NCI-H774 (cell line): Measurements from ENCODE around the gene BST2.
"Not testable (repeated sequence)": the region's sequence is repeated elsewhere in the genome, so short reads cannot be mapped to it uniquely, and the experiment has no call there.

Source experiments
- DNase-seq: peaks from one replicate; lab custom pipeline; 2025; lab: John Stamatoyannopoulos, UW

The BST2 gene

DNA sequence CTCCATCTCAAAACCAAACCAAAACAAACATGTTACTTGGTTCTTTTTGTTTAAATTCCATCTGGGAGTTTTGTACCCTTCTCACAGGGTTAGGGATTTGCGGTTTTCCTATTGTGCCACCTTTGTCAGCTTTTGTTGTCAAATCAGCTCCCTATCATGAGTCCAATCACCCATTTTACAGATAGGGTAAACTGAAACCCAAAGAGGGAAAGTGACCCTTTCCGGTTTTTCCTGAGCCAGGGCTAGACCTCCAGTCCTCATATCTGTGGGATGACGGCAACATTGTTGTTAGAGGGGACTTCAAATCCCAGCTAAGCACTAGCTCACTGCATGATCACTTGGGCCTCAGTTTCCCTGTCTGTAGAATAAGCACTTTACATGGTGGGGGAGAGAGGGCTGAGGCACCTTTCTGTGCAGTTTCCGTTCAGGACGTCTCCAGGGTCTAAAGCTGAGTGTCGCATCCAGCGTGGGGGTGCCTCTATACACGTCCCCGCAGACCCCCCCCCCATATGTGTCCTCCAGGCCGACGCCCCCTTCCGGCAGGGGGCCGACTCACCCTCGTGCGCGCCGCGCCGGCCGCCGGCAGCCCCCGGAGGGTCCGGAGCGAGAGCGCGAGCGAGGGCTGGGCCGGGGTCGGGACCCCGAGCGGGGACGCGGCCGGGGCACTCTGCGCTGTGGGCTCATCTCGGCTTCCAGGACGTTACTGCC is 15.3 kb downstream of the BST2 start:
- no peak for DNase-seq

DNA sequence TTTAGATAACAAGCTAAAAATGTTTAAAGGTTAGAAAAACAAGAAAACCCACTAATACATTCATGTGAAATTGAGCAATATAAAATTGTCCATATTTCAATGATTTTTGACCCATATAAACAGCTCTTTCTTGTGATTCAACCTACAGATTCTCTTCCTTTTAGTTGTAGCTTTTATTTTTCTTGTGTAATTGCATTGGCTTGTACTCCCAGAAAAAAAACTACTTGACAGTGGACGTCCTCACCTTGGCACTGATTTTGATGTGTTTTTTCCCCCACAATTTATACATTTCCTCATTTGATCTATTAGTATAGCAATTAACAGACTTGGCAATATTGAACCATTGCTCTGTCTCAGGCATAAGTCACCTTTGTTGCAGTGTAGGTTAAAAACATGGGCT is 16.1 kb downstream of the BST2 start:
- no peak for DNase-seq

DNA sequence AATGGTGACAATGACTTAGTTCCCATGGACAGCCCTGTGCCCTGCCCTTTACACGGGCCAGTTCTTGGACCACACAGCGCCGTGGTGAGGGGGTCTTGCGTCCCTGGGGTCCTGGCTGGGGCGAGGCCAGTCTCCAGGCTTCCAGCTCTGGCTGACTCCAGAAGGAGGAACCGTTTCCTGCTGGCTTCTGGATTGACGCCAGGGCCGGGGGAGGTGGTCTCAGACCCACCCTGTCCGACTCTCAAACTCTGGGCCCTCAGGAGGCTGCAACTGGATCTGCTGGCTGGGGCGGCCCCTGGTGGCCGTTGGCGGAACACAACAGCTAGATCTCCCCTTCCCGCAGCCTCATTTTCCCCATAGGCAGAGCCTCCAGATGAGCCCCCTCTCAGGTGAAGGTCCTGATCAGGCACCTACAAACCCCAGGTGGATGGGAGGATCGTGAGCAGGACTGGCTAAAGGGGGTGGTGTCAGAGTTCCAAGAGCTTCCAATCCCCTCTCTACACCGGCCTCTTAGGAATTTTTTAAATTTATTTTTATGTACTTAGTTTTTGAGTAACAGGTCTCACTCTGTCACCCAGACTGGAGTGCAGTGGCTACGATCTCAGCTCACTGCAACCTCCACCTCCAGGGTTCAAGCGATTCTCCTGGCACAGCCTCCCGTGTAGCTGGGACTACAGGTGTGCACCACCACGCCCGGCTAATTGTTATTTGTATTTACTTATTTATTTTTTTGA is 19.4 kb downstream of the BST2 start:
- DNase-seq: peak; percentile 41

DNA sequence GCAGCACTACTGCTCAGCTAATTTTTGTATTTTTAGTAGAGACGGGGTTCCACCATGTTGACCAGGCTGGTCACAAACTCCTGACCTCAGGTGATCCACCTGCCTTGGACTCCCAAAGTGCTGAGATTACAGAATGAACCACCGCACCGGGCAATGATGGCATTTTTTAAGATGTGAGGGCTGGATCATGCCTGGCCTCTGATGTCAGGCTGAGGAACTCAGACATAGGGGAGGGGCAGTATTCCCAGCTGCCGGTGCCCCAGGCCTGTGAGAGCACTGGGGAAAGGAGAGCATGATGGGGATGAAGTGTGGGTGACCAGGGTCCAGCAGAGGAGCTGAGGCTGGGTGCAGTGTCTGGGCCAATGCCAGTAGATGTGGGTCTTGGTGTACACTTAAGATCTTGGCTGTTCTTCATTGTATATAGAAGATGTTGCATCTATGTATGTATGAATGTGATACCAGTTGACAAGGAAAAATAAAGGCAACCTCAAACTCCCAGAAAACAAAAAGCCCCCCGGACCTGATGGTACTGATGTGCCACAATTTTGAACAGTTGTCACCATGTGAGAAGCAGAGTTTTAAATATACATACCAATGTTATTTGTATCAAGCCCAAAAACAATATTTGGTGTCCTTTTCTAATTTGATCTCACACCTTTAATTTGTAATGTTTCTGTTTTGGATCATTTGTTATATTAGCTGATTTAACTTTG is 24.8 kb downstream of the BST2 start:
- DNase-seq: no peak

DNA sequence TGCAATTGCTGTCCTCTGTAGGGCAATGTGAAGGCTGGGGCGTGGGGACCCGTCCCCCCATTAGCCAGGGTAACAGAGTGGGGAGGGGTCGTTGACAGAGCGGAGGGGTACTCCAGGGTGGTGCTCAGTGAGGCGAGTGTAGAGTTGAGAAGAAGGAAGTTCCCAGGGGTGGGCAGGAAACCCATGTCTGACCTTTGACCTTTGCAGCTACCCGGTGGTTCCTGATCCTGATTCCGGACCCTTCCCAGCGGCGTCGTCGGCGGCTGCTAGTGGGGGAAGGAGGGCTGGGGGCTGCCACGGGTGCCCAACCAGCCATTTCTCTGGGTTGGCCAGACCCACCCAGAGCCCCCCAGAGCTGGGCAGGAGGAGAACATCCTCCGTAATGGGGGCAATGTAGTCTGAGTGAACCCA is 26.2 kb downstream of the BST2 start:
- no peak for DNase-seq

DNA sequence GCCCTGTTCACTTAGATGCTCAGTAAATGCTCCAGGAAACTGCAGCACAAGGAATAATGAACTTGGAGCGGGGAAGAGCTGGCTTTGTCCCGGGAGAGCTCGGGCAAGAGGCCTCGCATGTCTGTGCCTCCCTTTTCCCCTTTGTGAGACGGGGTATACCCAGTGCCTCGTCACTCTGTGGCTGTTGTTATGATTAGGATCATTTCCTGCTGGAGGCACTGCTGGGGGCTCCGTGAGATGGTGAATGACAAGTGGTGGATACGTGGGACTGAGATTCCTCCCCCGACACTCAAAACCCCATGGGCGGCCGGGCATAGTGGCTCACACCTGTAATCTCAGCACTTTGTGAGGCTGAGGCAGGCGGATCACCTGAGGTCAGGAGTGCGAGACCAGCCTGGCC is 27.2 kb downstream of the BST2 start:
- DNase-seq: no peak

DNA sequence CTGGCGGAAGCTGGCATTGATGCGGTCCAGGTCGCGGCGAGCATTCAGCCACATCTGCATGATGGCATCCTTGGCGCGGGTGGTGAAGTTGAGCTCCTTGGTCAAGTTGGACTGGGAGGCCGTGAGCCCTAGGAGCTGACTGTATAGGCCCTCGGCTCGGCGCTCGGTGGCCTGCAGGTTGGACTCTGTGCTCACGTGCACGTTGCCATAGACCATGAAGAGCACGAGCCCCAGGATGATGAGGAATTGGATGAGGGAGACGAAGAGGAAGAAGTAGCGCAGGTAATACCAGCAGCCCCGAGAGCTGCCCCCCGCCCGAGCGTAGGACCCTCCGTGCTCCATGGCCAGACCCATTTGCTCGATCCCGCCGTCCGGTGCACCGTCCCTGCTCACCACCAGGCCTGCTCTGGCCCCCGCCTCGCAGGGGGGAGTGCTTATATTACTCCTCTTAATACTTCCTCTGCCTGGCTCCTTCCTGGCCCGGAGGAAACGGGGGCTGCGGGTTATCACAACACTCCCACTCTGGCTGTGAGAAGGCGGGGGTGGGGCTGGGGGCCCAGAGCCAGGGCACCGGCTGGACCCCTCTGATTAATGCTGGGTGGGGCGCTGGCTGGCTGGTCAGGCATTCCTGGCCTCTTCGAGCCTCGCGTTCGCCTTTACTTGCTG is 28.4 kb downstream of the BST2 start, which contains the start of gene PLVAP:
Gene PLVAP (minus strand): TSS at position 408 of the 666 bp plus-strand sequence. CDS start 54 bp downstream, at position 354.
- no peak for DNase-seq

DNA sequence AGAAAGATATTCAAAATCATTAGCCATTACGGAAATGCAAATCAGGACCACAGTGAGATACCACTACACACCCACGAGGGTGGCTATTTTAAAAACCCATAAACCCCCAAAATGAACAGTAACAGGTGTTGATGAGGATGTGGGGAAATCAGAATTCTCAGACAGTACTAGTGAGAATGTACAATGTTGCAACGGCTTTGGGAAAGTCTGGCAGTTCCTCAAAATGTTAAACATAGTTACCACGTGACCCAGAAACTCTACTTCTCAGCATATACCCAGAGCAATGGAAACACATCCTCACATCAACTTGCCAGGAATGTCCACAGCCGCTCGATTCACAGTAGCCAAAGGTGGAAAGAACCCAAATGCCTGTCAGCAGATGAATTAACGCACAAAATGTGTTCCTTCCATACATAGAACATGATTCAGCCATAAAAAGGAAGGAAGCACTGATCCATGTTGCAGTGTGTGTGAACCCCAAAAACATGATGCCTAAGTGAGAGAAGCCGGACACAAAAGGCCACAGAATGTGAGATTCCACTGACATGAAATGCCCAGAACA is 35.3 kb downstream of the BST2 start:
- no peak for DNase-seq

DNA sequence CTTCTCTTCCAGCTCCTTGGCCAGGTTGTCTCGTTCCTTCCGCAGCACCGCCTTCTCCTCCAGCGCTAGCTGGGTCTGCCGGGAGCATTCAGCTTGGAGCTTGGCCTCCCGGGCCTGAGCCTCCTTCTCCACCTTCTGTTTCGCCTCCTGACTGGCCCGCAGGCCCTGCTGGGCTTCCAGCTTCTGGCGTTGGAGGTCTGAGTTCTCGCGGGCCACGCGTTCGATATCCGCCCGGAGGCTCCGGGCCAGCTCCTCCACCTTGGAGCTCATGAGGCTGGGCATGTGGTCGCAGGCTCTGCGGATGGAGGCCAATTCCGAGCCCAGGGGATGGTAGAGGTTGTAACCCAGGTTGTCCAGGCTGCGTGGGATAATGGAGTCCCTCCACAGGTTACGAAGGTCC is 40.1 kb downstream of the BST2 start:
- DNase-seq: no peak

DNA sequence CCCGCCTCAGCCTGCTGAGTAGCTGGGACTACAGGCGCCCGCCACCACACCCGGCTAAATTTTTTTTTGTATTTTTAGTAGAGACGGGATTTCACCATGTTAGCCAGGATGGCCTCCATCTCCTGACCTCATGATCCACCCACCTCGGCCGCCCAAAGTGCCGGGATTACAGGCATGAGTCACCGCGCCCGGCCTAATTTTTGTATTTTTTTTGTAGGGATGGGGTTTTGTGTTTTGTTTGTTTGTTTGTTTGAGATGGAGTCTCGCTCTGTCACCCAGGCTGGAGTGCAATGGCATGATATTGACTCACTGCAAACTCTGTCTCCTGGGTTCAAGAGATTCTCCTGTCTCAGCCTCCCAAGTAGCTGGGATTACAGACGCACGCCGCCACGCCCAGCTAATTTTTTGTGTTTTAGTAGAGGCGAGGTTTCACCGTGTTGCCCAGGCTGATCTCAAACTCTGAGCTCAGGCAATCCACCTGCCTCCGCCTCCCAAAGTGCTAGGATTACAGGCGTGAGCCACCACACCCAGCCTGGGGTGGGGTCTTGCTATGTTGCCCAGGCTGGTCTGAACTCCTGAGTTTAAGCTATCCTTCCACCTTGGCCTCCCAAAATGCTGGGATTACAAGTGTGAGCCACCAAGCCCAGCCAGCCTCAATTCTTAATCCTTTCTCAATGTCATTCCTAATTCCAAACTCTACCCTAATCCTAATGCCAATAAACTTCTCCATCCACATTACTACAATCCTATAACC is 41.4 kb downstream of the BST2 start:
- DNase-seq: not testable (repeated sequence)

DNA sequence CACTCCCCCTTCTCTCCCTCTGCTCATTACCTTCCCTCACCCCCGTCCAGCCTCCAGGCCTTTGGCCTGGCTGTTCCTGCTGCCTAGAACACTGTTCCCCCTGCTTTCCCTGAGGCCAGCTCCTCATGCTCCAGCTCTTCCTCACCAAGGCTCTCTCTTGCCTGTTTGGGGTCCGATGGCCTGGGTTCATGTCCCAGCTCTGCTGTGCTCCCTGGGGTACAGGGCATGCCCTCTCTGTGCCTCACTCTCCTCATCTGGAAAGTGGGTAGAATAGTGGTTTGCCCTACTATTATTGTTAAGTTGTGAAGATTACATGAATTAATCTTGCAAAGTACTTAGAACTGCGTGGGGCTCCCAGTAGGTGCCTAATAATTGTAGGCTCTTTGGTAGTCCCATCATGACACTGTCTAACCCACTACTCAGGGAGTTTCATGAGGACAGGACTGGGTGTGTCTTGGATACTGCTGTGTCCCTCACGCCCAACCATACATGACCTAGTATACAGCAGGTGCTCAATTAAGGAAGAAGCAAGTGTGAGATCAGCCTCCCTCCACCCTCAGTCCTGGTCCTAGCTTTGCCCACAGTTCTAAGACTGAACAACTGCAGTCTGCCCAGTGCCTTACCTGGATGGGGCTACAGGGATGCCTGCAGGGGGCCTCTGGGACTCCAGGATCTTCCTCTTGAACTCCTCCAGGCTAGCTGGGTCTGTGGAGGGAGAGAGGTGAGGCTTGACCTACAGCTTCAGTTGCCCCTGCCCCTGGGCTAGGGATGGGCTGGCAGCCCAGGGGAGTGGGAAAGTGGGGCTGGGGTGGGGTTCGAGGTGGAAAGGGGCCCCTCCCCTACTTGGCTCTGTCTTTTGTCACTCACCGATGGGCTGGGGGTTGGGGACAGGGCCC is 45.3 kb downstream of the BST2 start:
- no peak for DNase-seq

DNA sequence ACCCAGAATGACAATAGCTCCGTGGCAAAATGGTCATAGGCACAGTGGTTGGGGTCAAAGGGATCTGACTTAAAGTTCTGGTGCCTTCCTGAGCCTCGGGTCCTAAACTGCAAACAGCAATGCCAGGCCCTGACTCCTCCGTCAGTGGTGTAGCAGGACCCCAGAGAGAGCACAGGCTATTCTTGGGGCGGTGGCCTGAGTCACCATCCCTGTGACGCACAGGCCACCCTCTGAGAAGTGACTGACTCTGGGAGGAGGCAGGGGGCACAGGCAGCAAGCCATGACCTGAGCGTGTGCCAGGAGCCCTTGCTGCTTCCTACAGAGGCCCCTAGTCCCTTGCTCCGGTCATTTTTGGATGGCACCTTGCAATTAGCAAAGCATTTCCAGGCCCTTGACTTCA is 47.0 kb downstream of the BST2 start:
- no peak for DNase-seq

DNA sequence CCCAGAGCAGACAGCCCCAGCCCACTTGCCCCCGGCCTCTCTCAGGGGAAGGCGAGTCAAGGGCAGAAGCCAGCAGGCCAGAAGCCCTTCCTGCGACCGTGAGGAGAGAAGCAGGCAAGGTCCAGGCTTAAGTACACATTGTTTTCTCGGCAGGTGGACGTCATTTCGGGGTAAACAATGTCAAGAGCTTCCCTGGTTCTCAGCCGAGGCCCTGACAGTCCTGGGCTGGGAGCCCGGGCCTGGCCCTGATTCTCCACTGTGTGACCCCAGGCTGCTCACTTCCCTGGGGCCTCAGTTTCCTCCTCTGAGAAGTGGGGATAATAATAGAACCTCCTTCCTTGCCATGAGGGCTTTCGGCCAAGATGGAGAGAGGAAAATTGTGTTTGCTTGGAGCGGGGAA is 47.7 kb downstream of the BST2 start:
- peak; percentile 40 for DNase-seq

DNA sequence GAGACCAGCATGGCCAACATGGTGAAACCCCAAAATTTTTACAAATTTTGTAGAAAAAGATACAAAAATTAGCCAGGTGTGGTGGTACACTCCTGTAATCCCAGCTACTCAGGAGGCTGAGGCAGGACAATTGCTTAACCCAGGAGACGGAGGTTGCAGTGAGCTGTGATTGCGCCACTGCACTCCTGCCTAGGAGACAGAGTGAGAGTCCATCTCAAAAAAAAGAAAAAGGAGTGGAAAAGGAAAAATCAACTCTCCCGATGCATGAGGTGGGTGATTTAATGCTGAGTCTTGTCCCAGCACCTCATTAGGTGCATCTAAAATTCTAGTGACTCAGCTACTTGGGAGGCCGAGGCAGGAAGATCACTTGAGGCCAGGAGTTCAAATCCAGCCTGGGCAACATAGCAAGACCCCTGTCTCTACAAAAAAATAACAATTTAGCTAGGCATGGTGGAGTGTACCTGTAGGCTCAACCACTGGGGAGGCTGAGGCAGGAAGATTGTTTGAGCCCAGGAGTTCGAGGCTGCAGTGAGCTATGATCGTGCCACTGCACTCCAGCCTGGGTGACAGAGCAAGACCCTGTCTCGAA is 48.3 kb downstream of the BST2 start:
- DNase-seq: no peak

DNA sequence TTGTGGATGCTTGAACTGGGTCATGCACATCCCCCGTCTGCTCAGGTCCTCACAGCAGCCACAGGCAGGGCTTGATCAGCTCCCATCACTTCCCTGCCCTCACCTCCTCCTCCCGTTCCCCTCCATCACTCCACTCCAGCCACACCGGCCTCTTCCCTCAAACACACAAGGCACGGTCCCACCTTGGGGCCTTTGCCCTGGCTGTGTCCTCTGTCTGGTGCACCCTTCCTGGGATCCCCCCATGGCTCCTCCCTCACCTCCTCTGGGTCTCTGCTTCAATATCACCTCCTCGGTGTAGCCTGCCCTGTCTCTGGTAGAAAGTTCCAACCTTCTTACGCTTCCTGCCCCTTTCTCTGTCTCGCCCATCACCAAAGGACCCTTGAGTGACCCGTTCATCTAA is 52.0 kb downstream of the BST2 start:
- DNase-seq: no peak
